ENCODE results near the gene CAMSAP1.
A peak's percentile ranks its signal among the peaks of the same experiment; 100 is the strongest.

Gene CAMSAP1

DNA sequence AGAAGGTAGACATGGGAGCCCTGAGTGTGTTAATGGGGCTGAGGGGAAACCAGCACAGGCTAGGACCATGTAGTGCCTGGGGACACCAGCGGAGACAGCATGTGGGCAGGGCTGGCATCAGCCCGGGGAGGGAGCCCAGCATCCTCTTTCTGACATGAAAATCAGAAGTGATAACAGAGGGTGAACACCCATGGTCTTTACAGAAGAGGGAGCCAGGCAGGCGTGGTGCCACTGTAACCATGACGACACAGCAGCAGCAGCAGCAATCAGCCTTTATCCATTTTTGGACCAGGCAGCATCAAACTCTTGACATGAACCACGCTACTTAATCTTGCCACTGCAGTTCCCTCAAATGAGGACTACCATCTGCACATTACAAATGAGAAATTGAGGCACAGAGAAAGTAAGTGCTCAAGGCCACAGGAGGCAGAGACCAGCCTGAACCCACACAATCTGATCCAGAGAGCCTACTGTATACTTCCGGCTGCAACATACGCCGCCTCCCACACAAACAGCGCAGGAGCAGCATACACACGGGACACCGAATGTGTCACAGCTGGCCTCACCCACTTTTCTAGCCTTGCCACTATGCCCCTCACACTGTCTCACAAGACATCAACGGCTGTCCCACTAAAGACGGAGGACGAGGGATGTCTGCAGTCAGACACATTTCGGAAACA is 23.8 kb downstream of the CAMSAP1 start:
- DNase-seq (ENCODE audit: low spot score) (no peak), FAIRE-seq (no peak)

DNA sequence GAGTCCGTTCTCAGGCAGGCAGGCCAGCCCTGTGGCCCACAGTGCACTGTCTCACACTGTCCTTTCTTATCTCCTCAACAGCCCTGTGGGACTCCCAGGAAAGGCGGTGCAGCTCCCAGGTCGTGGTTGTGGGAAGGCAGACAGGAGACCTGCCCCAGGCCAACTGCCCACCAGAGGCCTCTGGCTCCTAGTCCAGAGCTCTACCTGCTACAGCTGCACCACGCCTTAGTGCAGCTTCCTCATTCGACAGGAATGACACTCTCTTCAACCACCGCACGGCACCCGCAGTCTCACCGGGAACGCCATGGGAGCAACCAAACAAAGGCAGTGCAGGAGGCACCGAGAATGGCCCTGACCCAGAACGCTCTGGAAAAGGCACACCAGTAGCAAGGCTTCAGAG is 25.3 kb downstream of the CAMSAP1 start:
- DNase-seq (ENCODE audit: low spot score) (no peak), FAIRE-seq (no peak)

DNA sequence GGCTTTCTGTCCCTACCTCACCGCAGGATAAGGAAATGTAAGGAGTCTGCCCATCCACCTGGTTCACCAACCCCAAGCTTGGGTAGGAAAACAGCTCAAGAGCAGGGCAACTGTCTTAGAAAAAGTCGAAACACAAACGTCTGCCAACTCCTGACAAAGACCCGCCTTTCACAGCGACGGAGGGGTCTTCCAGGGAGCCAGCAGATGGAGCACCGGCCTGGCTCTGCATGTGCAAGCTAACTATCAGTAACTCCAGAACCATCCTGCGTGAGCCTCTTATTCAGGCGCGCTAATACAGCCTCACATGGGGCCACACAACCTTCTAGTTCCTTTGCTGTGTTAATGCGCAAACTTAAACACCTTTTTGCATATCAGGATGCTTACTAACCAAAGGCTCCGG is 26.9 kb downstream of the CAMSAP1 start:
- FAIRE-seq (no peak), DNase-seq (ENCODE audit: low spot score) (no peak)

DNA sequence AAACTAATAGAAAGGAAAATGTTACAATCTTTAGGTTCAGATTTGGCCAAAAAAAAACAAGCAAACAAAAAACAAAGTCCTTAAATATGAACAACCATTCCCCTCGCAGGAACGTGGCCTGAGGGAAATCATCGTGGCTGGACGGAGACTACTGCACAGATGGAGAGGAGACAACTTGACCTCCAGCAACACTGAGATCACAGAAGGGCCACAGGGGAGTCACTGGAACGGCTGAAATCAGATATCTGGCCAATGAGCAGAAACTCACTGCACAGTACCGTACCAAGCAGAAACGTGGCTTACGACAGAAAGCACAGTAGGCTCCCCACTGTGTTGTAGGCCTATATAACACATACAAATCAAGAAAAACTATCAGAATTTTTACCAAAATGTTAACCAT is 27.7 kb downstream of the CAMSAP1 start:
- DNase-seq (ENCODE audit: low spot score), result no peak
- FAIRE-seq, result no peak

DNA sequence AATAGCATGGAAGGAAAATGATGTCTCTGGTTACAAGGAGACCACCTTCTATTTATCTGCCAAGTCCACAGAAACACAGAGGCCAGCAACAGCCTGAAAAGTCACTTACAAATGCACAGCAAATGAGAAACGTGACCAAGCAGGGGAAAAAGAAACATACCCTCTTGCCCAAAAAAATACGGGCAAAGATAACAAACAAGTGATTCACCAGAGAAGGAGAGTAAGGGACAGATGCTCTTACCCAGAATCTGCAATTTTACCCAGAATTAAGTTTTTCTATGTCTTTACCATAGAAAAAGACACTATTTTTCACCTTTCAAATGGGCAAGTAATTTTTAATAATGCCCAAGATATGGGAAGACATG is 28.1 kb downstream of the CAMSAP1 start:
- DNase-seq (ENCODE audit: low spot score), result no peak
- FAIRE-seq, result no peak

DNA sequence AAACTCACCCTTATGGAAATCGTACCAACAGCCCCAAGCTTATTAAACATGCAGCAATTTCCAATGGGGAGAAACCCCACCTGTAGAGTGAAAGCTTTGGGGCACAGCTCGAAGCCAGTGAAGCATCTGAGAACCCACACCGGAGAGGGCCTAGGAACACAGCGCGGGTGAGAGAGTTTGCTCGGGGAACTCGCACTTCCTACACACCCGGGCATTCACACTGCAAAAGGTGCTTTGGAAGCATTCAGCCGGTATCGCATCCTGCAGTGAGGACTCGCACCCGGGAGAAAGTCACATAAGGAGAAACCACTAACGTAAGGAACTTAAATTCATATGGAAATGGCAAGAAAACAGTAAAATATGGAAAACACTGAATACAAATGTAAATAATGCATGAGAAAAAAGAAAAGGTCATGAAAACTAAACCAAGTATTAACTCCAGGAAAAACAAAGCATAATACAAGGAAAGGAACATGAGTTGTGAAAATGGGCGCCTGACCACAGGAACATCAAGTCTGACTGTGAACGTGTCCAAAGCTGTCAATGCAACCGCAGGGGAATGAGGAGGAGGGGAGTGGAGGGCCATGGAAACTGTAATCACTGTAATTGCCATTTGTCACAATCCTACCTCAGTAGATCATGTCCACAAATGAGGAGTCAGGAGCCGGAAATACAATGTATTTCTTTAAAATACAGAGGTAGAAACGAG is 28.7 kb downstream of the CAMSAP1 start:
- DNase-seq (ENCODE audit: low spot score) (no peak), FAIRE-seq (no peak)

DNA sequence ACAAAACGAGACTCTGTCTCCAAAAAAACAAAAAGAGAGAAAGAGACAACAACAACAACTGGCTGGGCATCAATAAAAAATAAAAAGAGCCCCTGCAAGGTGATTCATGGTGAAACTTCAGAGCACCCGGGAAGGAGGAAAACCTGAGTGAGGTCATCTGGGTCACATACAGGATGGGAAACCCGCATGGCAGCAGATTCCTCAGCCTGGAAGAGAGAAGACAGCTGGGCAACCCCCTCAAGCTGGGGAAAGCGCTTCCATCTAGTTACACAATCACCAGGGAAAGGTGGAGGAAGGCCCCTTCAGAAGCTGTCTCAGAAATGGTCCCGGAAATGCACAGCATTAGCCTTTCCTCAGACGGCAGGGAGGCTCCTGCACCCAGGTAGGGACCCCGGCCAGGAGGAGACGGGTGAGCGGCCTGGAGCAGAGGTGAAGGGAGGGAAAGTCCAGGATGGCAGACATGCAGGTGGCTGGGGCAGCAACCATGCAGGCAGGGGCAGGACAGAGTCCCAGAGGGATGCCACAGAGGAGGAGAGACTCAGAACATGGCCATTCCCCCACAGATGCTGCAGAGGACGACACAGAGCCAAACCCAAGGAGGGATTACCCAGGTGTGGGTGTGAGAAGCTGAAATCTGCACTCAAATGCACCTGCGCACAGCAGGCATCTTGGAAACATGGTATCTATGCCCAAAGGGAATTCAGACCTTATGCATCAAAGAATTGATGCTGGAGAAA is 29.4 kb downstream of the CAMSAP1 start:
- DNase-seq (ENCODE audit: low spot score) (no peak), FAIRE-seq (no peak)

DNA sequence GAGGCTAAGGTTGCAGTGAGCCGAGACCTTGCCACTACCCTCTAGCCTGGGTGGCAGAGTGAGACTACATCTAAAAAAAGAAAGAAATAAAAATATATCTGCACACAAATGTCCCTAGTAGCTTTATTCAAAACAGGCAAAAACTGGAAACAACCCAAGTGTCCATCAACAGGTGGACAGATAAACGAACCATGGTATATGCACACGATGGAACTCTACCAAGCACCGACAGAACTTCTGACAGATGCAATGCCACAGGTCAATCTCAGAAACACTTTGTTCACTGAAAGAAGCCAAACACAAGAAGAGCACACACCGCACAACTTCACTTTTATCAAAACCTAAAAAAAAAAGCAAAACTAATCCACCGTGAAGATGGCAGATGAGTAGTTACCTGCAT is 30.4 kb downstream of the CAMSAP1 start:
- DNase-seq (ENCODE audit: low spot score), result no peak
- no peak for FAIRE-seq

DNA sequence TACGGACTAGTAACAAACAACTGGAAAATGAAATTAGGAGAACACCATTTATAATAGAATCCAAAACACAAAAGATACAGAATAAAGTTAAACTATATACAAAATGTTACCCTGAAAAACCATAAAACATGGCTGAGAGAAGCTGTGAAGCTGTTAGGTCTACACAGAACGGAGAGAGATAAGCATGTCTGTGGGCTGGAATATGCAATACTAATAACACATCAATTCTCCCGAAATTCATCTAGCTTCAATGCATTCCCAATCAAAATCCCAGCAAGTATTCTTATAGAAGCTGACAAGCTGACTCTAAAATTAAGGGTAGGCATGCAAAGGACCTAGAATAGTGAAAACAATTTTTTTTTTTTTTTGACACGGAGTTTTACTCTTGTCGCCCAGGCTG is 32.5 kb downstream of the CAMSAP1 start:
- FAIRE-seq, result no peak
- no peak for DNase-seq (ENCODE audit: low spot score)

DNA sequence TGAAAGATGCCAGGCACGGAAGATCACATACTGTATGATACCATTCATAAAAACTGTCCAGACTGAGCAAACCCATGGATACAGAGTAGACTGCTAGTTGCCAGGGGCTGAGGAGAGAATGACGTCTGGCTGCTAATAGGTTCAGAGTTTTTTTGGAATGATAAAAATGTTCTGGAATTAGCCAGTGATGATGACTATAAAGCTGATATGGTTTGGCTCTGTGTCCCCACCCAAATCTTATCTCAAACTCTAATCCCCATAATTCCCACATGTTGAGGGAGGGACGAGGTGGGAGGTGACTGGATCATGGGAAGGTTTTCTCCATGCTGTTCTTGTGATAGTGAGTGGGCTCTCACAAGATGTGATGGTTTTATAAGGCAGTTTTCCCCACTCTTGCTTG is 37.4 kb downstream of the CAMSAP1 start:
- DNase-seq (ENCODE audit: low spot score) (no peak), FAIRE-seq (no peak)

DNA sequence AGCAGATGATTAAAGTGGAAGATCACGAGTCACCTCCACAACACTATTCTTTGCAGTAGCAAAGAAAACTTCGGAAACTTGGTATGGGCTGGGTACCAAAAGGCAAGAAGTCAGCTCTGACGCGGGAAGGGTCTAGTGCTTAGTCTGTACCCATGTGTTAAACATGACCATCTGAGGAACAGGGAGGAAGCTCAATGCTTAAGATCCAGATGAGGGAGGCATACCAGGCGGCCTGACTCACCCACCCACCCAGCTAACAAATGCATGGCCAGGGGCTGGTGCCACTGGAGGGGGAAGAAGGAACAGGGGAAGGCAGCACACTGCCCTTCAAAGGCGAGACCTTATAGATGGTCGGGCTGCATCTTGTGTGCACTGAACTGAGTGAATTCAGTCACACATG is 41.8 kb downstream of the CAMSAP1 start:
- FAIRE-seq (no peak), DNase-seq (ENCODE audit: low spot score) (no peak)

DNA sequence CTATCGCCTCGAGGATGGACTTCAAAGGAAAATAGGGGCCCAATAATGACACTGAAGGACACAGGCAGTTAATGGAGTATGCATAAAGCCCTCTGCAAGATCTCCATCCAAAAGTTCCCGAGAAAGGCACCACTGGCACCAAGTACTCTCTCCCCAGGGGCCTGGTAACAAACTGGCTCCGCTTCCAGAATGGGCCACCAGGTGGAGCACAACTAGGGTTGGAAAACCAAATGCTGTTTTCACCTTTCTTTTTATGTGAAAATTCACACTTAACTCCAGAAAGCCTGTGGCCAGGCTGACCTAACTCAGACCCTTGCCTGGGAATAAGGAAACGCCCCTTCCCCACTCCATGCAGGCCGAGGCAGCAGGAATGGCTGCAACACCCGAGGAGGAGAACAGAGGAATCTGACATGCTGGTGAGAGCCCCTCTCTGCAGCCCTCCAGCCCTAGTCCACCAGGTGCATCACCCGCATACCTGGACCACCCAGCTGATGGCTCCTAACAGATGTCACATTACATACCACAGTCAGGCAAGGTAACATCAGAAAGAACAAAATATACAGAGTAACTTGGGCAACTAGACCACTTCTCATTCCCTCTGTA is 42.8 kb downstream of the CAMSAP1 start:
- FAIRE-seq (no peak), DNase-seq (ENCODE audit: low spot score) (peak; percentile 58)

DNA sequence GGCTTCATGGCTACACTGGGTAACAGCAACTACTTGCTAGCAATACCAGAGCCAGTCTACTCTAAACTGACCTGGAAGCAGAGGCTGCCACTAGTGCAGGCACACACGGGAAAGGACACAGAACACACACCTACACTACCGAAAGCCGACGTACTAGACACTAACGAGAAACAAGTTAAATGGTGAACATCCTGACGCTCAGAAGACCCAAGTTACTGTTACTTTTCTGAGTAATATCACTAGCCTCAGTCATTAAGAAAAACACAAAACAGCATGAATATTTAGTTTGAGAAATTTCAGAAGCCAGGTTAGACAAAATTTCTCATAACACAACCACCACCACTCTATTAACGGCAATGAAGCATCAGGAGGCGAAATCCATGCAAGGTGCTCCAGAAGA is 44.5 kb downstream of the CAMSAP1 start:
- DNase-seq (ENCODE audit: low spot score) (no peak), FAIRE-seq (no peak)

DNA sequence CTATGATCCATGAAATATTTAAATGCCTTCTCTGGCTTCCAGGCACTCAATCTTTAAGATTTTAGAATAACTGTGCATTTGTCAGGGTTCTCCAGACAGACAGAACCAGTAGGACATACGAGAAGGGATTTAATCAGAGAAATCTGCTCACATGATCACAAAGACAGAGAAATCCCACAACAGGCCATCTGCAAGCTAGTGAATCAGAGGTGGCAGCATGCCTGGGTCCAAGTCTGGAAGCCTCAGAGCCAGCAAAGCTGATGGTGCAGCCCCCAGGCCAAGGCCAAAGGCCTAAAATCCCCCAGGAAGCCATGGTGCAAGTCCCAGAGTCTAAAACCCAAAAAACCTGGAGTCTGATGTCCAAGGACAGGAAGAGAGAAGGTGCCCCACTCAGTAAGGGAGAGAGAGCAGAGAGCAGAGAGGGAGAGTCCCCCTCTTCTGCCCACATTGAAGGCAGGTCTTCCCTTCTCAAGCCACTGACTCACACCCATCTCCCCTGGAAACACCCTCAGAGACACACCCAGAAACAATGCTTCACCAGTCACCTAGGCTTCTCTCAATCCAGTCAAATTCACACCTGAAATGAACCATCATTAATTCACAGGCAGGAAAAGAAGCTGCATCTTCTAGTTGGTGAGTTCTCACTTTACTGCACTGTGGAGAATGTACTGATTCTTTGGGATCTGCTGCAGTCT is 48.7 kb downstream of the CAMSAP1 start:
- DNase-seq (ENCODE audit: low spot score) (no peak), FAIRE-seq (no peak)

DNA sequence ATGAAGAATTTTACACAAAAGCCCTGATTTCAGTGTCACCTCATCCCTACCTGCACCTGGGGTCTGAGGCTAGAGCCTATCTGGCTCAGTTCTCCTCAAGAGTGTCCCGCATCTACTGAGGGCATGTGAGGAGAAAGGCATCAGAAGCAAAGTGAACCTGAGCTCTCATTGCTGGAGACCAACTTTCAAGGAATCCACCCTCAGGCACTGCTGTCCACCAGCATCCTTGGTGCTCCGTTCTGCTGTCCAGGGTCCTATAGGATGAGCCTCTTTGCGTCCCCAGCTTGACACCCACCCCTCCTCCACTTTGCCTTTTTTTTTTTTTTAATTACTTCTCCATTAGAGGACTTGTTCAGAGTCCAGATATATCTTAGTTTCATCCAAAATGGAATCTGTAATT is 49.5 kb downstream of the CAMSAP1 start:
- no peak for DNase-seq (ENCODE audit: low spot score)
- no peak for FAIRE-seq

DNA sequence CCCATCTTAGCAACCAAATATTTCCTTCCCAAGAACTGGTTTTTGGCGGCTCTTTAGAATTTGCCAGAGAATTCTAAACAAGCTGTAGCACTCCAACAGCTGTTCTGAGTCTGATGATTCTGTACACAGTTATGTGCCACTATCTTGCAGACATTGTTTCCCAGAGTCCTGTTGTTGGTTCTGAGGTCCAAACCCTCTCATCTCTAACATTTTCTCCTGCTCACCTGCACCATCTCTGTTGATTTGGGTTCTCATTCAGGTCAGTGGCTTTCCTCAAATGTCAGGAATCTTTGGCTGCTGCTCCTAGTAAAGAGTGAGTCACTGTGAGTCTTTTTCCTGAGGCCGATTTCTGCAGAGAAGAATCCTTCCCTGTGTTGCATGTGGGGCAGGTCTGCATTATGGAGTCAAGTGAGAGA is 50.0 kb downstream of the CAMSAP1 start:
- no peak for FAIRE-seq

DNA sequence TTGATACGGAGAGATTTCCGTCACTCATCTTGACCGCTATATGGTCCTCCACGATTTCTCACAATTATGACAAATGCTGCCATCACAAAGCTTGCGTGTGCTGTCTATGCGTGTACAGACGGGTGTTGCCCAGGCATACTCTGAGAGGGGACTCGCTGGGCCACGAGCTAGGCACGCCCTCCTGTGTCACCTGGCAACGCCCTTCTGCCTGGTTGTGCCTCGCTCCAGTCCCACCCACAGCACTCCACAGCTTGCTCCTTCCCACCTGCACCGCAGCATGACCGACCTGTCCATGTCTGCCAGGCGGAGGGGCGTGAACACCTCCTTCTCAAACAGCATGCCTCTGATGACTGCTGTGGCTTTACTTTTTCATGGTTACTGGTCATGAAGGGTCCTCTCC is 55.6 kb downstream of the CAMSAP1 start:
- DNase-seq (ENCODE audit: low spot score), result no peak
- FAIRE-seq, result no peak

More for the DNA sequence above, 50.0 kb downstream of the CAMSAP1 start:
- DNase-seq (ENCODE audit: low spot score), result no peak

DNA sequence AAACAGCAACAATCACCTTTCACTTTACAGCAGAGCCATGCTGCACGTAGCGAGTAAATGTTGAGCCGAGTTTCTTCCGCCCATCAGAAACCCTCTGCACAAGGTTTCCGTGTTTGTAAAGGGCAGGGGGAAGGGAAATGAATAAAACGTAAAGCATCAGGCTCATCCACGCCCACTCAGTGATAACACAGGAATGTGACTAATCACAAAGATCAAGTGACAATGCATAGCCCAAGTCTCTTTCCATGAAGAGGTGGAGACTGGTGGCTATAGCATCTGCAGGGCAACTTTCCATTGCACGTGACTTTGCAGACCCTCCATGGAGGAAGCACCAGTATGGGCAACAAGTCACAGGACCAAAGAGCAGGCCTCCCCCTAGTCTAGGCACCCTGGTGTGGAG is 56.6 kb downstream of the CAMSAP1 start:
- FAIRE-seq (no peak), DNase-seq (ENCODE audit: low spot score) (no peak)

DNA sequence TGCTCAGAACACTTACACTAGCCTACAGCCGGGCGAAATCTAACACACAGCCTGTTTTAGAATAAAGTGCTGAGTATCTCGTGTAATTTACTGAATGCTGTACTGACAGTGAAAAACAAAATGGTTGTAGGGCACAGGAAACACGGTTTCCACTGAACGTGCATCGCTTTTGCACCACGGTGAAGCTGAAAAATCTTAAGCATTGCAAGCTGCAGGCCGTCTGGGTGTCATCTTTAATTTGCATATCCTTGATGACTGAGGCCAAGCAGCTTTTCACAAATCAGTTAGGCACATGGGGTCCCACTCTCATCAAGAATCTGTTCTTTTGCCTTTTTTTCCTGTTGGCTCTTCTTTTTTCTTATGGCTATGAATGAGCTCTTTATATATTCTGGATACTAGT is 58.2 kb downstream of the CAMSAP1 start:
- no peak for DNase-seq (ENCODE audit: low spot score)
- FAIRE-seq, result no peak

DNA sequence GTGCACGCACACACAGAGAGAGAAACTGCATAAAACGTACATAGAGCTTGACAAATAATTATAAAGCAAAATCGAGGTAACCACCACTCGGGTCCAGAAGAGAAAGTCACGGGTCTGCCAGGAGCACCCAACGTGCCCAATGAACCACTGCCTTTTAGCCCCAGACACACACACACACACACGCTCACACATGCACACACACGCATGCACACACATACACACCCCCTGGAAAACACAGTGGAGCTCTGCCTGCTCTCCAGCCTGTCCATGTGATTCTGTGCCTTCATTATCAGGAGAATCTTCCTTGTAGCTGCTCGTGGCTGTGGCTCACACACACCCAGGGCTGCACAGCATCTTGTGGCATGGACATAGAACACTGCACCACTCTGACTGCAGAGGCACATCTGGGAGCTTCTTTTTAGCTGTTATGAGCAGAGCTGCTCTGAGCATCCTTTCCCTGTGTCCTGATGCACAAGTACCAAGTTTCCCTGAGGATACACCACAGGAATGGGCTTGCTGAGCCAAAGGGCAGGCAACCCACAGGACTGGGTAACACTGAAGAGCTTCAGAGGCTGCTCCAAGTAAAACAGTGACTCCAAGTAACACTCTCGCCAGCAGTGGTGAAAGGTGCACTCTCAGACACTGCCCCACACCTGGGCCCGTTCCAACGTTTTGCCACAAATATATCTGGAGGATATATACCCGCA is 58.9 kb downstream of the CAMSAP1 start:
- FAIRE-seq, result no peak
- no peak for DNase-seq (ENCODE audit: low spot score)

DNA sequence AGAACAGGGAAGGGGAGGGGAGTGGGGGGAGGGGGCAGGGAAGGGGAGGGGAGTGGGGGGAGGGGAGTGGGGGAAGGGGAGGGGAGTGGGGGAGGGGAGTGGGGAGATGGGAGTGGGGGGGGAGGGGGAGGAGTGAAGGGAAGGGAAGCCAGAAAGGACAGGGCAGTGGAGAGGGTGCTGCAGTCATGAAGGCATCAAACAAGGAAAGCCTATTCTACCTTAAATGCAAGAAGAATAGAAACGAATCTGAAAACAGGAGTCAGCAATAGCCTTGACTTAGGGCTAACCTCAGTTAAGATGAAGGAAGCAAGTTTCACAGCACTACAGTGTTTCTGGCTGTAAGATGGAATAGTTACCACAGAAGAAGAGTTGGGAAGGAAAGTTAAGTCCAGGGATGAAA is 59.5 kb downstream of the CAMSAP1 start:
- no peak for FAIRE-seq
- no peak for DNase-seq (ENCODE audit: low spot score)

All from urothelium cell line (cell line).